Suppressor macrophage treated with lipopolysaccharide for 1 hour (primary cell): ENCODE measurements around the gene ROR2.

Experiments used
- DNase-seq, 3 donors: peaks; one replicate each; pipeline ENCODE4 v3.0.0-alpha.2; 2020 to 2022

The ROR2 gene

GRCh38 chr9:91768507-91768906 is 181.5 kb downstream of the ROR2 start:
- DNase-seq: no peak

- peak in 1 of 3 donors; percentile 32 for DNase-seq
Measured at GRCh38 chr9:91766315-91767069, 183.5 kb downstream of the ROR2 start.

- no peak for DNase-seq
Measured at GRCh38 chr9:91765296-91765695, 184.7 kb downstream of the ROR2 start.

- no peak for DNase-seq
Measured at GRCh38 chr9:91764661-91765060, 185.4 kb downstream of the ROR2 start.

GRCh38 chr9:91761362-91761761 is 188.7 kb downstream of the ROR2 start:
- no peak for DNase-seq

GRCh38 chr9:91760906-91761305 is 189.1 kb downstream of the ROR2 start:
- no peak for DNase-seq

GRCh38 chr9:91758491-91758981 is 191.5 kb downstream of the ROR2 start:
- DNase-seq: peak; percentile 53 to 71 (median 68)

- no peak for DNase-seq
Measured at GRCh38 chr9:91757782-91758181, 192.2 kb downstream of the ROR2 start.

GRCh38 chr9:91756510-91756780 is 193.6 kb downstream of the ROR2 start:
- no peak for DNase-seq

- DNase-seq: no peak
Measured at GRCh38 chr9:91755761-91756509, 194.1 kb downstream of the ROR2 start.

GRCh38 chr9:91753711-91754110 is 196.3 kb downstream of the ROR2 start:
- DNase-seq: no peak

- peak; percentile 51 to 57 (median 57) for DNase-seq
Measured at GRCh38 chr9:91751922-91752321, 198.1 kb downstream of the ROR2 start.

GRCh38 chr9:91750343-91750742 is 199.7 kb downstream of the ROR2 start:
- peak in 1 of 3 donors; percentile 6 for DNase-seq

GRCh38 chr9:91746904-91747303 is 203.1 kb downstream of the ROR2 start:
- no peak for DNase-seq

- no peak for DNase-seq
Measured at GRCh38 chr9:91746357-91746756, 203.7 kb downstream of the ROR2 start.

GRCh38 chr9:91744114-91744513 is 205.9 kb downstream of the ROR2 start:
- DNase-seq: no peak

- DNase-seq: peak; percentile 38 to 44 (median 41)
Measured at GRCh38 chr9:91741522-91741921, 208.5 kb downstream of the ROR2 start.

- peak in 2 of 3 donors; percentile 20 to 30 for DNase-seq
Measured at GRCh38 chr9:91740701-91741100, 209.3 kb downstream of the ROR2 start.

- DNase-seq: no peak
Measured at GRCh38 chr9:91736898-91737601, 213.0 kb downstream of the ROR2 start.

- DNase-seq: no peak
Measured at GRCh38 chr9:91736311-91736710, 213.7 kb downstream of the ROR2 start.

GRCh38 chr9:91735049-91735448 is 215.0 kb downstream of the ROR2 start:
- DNase-seq: no peak

- DNase-seq: peak; percentile 60 to 79 (median 68)
Measured at GRCh38 chr9:91734371-91734981, 215.6 kb downstream of the ROR2 start.

- DNase-seq: no peak
Measured at GRCh38 chr9:91733006-91733624, 216.9 kb downstream of the ROR2 start.
